B cell (primary cell): ENCODE results near the gene BBC3. TPM values are rescaled to one million over a fixed set of nuclear protein-coding genes. Genes with fewer than 3 reads are reported as not detected.

Experiments
- ATAC-seq: fragments of 200-7000 bp; cut with Tn5 transposase; one replicate; pipeline ENCODE4 v1.10.0; 2021; ENCODE audit warnings: low read depth, mild to moderate bottlenecking, moderate number of reproducible peaks, moderate library complexity
- CTCF ChIA-PET: fragments of 350-600 bp; sonication (Branson Sonifier 250); formaldehyde crosslinking; loops from one replicate; lab custom pipeline; 2021; ENCODE audit warnings: antibody characterized with exemption, inconsistent platforms; lab: Charles Lee
- POLR2A ChIA-PET: fragments of 350-600 bp; sonication (Branson Sonifier 250); formaldehyde crosslinking; loops from one replicate; lab custom pipeline; 2021; ENCODE audit warnings: antibody characterized with exemption; lab: Charles Lee
- DNase-seq: peaks from one replicate; pipeline ENCODE4 v3.0.0; 2013
- H2AFZ ChIP-seq: 2 replicates; pipeline ENCODE4 v1.6.1; 2012; ENCODE audit warnings: mild to moderate bottlenecking, low read depth, low read length; ENCODE audit not compliant: insufficient read depth, poor library complexity, severe bottlenecking
- H3K27ac ChIP-seq, 2 donors: 1 replicate in 1 of 2; 2 replicates in 1 of 2; pipeline ENCODE4 v1.5.1; 2012 to 2013; ENCODE audit warnings: low read length in 2 of 2, mild to moderate bottlenecking in 2 of 2, moderate library complexity in 1 of 2
- H3K27me3 ChIP-seq, 4 experiments: fragments of 200-600 bp in 1 of 4; sonication (generic) in 1 of 4; replicated peaks in 1 of 4; 1 replicate in 2 of 4; 2 replicates in 2 of 4; pipeline versions ENCODE4 v1.6.1 to v1.7.0; 2013 to 2016; ENCODE audit warnings: low read length in 3 of 4, mild to moderate bottlenecking in 2 of 4, mixed read lengths in 1 of 4, moderate library complexity in 1 of 4; ENCODE audit not compliant: insufficient read depth in 4 of 4, control insufficient read depth in 3 of 4; ENCODE audit errors: control extremely low read depth in 1 of 4
- H3K36me3 ChIP-seq, 2 experiments: replicated peaks in 1 of 2; 1 replicate in 1 of 2; 2 replicates in 1 of 2; pipeline versions ENCODE4 v1.6.1 to v1.7.1; 2013; ENCODE audit warnings: low read length in 1 of 2; ENCODE audit not compliant: insufficient read depth in 2 of 2, control insufficient read depth in 1 of 2; ENCODE audit errors: control extremely low read depth in 1 of 2, extremely low read depth in 1 of 2
- H3K4me1 ChIP-seq, 2 donors: fragments of 200-600 bp in 1 of 2; sonication (generic) in 1 of 2; 1 replicate in 1 of 2; 2 replicates in 1 of 2; pipeline versions ENCODE4 v1.5.1 to v1.6.1; 2013 to 2017; ENCODE audit warnings: low read length in 2 of 2; ENCODE audit not compliant: control insufficient read depth in 2 of 2, insufficient read depth in 2 of 2
- H3K4me2 ChIP-seq: replicated peaks from 2 replicates; pipeline ENCODE3; 2012; ENCODE audit warnings: mild to moderate bottlenecking, low read depth, low read length; ENCODE audit not compliant: poor library complexity, severe bottlenecking
- H3K4me3 ChIP-seq, 5 experiments: fragments of 200-600 bp in 1 of 5; sonication (generic) in 1 of 5; 1 replicate in 3 of 5; 2 replicates in 2 of 5; pipeline versions ENCODE4 v1.5.1 to v1.7.0; 2011 to 2016; ENCODE audit warnings: low read length in 4 of 5, mild to moderate bottlenecking in 4 of 5, low read depth in 2 of 5, control low read depth in 1 of 5, moderate library complexity in 1 of 5; ENCODE audit not compliant: insufficient read depth in 1 of 5; ENCODE audit errors: control extremely low read depth in 1 of 5, extremely low read depth in 1 of 5
- H3K79me2 ChIP-seq: fragments of 200-600 bp; sonication (generic); one replicate; pipeline ENCODE4 v1.6.0; 2016; ENCODE audit warnings: low read length; ENCODE audit not compliant: control insufficient read depth, insufficient read depth
- H3K9ac ChIP-seq: fragments of 200-600 bp; sonication (generic); 2 replicates; pipeline ENCODE4 v1.6.1; 2017; ENCODE audit warnings: mild to moderate bottlenecking, low read length, moderate library complexity
- H3K9me3 ChIP-seq, 3 donors: one replicate each; pipeline versions ENCODE4 v1.6.1 to v1.7.1; 2013; ENCODE audit warnings: low read length in 2 of 3; ENCODE audit not compliant: control insufficient read depth in 2 of 3, insufficient read depth in 1 of 3; ENCODE audit errors: control extremely low read depth in 1 of 3
- H4K20me1 ChIP-seq: 2 replicates; pipeline ENCODE4 v1.6.0; 2012; ENCODE audit warnings: mild to moderate bottlenecking, low read length; ENCODE audit not compliant: insufficient read depth, control insufficient read depth, poor library complexity, severe bottlenecking
- H3K27ac Mint-ChIP-seq: one replicate; pipeline ENCODE4 v1.8.0; 2021; ENCODE audit warnings: mixed read lengths
- H3K27me3 Mint-ChIP-seq: one replicate; pipeline ENCODE4 v1.8.0; 2021; ENCODE audit warnings: mixed read lengths
- H3K4me1 Mint-ChIP-seq: one replicate; pipeline ENCODE4 v1.8.0; 2021; ENCODE audit warnings: mixed read lengths
- H3K4me3 Mint-ChIP-seq: one replicate; pipeline ENCODE4 v1.8.0; 2021; ENCODE audit warnings: mixed read lengths
- H3K9me3 Mint-ChIP-seq: one replicate; pipeline ENCODE4 v1.8.0; 2022; ENCODE audit warnings: mixed read lengths; ENCODE audit not compliant: insufficient read depth
- CTCF ChIP-seq: fragments of 200-600 bp; IDR thresholded peaks from one replicate; pipeline ENCODE4 v1.8.0; 2022; ENCODE audit warnings: antibody characterized with exemption, mild to moderate bottlenecking
- EZH2 ChIP-seq: IDR thresholded peaks from 2 replicates; pipeline ENCODE4 v1.6.1; 2012; ENCODE audit warnings: borderline replicate concordance, low read depth, mild to moderate bottlenecking, moderate library complexity, low read length; ENCODE audit not compliant: insufficient read depth, poor library complexity, severe bottlenecking
- WGBS: methylation state at CpG from one replicate; pipeline ENCODE4 v1.1.5; 2013; ENCODE audit warnings: missing lambda C conversion rate; ENCODE audit not compliant: insufficient coverage; 5-methylcytosine and 5-hydroxymethylcytosine counted together
- intact Hi-C: fragments of 100-400 bp; cut with micrococcal nuclease; formaldehyde crosslinking; loops from one replicate; pipeline ENCODE4 v1.10.0; 2022
- polyA plus RNA-seq: library from polyadenylated mRNA; depleted of rRNA; stranded (reverse); fragments of >200 nt; gene quantifications from 2 replicates; pipeline ENCODE4 v1.2.3, GENCODE V29; 2012
- total RNA-seq, 2 donors: library from RNA; stranded (reverse); fragments of 120-200 nt in 1 of 2; gene quantifications; 1 replicate in 1 of 2; 2 replicates in 1 of 2; pipeline versions ENCODE4 v1.2.3 to v1.2.4, GENCODE V29; 2013 to 2022

The BBC3 gene
- total and polyA plus RNA-seq, 2 donors (not counting 1 experiment from before 2014, with no cell fraction given), result 10.2 to 17.8 TPM

- H2AFZ ChIP-seq, result peak overlapping the region; percentile 64
- ATAC-seq (peak; percentile 56), DNase-seq (peak; percentile 91)
- H3K9ac ChIP-seq, result peak overlapping the region; percentile 100
- no peaks in the 10 kb centered on the region for H3K9me3 ChIP-seq
- H3K27me3 ChIP-seq, result no peaks in the 10 kb centered on the region
- ChIA-PET CTCF (interaction anchor here (1.0 to 3.3 kb wide), 6 partner anchors 13 to 118 kb away, joined by 3 to 22 read pairs (median 8); partner anchors contain the start of gene CCDC9), POLR2A (interaction anchor here (0.6 to 4.1 kb wide), 14 partner anchors 11 to 982 kb away, joined by 3 to 74 read pairs (median 6); partner anchors contain the start of genes CARD8, CCDC9 and SLC1A5)
- no peaks in the 10 kb centered on the region for H3K79me2 ChIP-seq
- peaks cover 0 to 13% of the 10 kb centered on the region in 2 experiments for H3K36me3 ChIP-seq
- H4K20me1 ChIP-seq, result peaks cover 17% of the 10 kb centered on the region
- no peak for TF ChIP-seq CTCF
- no peak for TF ChIP-seq EZH2
- peaks cover 12 to 22% of the 10 kb centered on the region in 2 donors for H3K4me1 ChIP-seq
- peak overlapping the region; percentile 54 to 99 (median 96) for H3K4me3 ChIP-seq
- peak overlapping the region; percentile 100 for H3K4me2 ChIP-seq
- no peaks in the 10 kb centered on the region for H3K9me3 Mint-ChIP-seq
- H3K27ac Mint-ChIP-seq, result peak overlapping the region; percentile 99
- intact Hi-C loops, result loop anchor here (1.0 to 10.0 kb wide), 8 partner anchors 16 to 1364 kb away; partner anchors contain the start of genes BICRA, DBP, DHX34 and NAPA
- H3K27ac ChIP-seq, result peak overlapping the region; percentile 94 to 98
- no peaks in the 10 kb centered on the region for H3K27me3 Mint-ChIP-seq
- under 1% methylated on average over 33 of the region's 54 CpGs for WGBS
- H3K4me1 Mint-ChIP-seq, result peaks cover 22% of the 10 kb centered on the region
- peak overlapping the region; percentile 97 for H3K4me3 Mint-ChIP-seq
Measured at GRCh38 chr19:47273313-47274070, 42.5 kb upstream of the BBC3 start.
